Esophagus squamous epithelium (tissue), 5 donors: ENCODE results near the gene TECR. TPM values are rescaled to one million over a fixed set of nuclear protein-coding genes. Genes with fewer than 3 reads are reported as not detected.
A peak's percentile ranks its signal among the peaks of the same experiment; 100 is the strongest.

Experiments used
- DNase-seq: peaks from one replicate; lab custom pipeline; 2025; lab: John Stamatoyannopoulos, UW
- H3K27ac ChIP-seq, 4 donors: fragments of 200-600 bp; sonication (generic); one replicate each; pipeline ENCODE4 v1.5.1; 2016 to 2019; ENCODE audit warnings: mild to moderate bottlenecking in 1 of 4
- H3K27me3 ChIP-seq, 4 donors: fragments of 200-600 bp; sonication (generic); 1 replicate in 3 of 4; 2 replicates in 1 of 4; pipeline versions ENCODE4 v1.5.1 to v1.6.0; 2017 to 2021; ENCODE audit warnings: antibody characterized with exemption in 1 of 4
- H3K36me3 ChIP-seq, 3 donors: fragments of 200-600 bp; sonication (generic); one replicate each; pipeline ENCODE4 v1.5.1; 2016 to 2019
- H3K4me1 ChIP-seq, 3 donors: fragments of 200-600 bp; sonication (generic); one replicate each; pipeline ENCODE4 v1.5.1; 2017 to 2019
- H3K4me3 ChIP-seq, 4 donors: fragments of 200-600 bp; sonication (generic); 1 replicate in 3 of 4; 2 replicates in 1 of 4; pipeline ENCODE4 v1.5.1; 2016 to 2019; ENCODE audit warnings: mild to moderate bottlenecking in 2 of 4, moderate library complexity in 1 of 4
- H3K9me3 ChIP-seq, 3 donors: fragments of 200-600 bp; sonication (generic); one replicate each; pipeline ENCODE4 v1.5.1; 2016 to 2019
- POLR2A ChIP-seq, 4 donors: fragments of 450-650 bp; IDR thresholded peaks; one replicate each; pipeline ENCODE4 v1.6.1; 2017; ENCODE audit warnings: antibody characterized with exemption in 4 of 4, mild to moderate bottlenecking in 4 of 4, moderate library complexity in 3 of 4
- WGBS, 2 donors: methylation state at CpG; one replicate each; pipeline ENCODE4 v1.1.5; 2018; 5-methylcytosine and 5-hydroxymethylcytosine counted together
- intact Hi-C: fragments of 100-400 bp; cut with DNase I; formaldehyde crosslinking; loops from one replicate; pipeline ENCODE4 v1.15.0; 2022
- total RNA-seq, 4 donors: library from RNA; depleted of rRNA; stranded (reverse); fragments of >200 nt; gene quantifications; one replicate each; pipeline ENCODE4 v1.1.0, GENCODE V29; 2016
- TF ChIP-seq, protein P1 (sequence below), 6 experiments: fragments of 450-650 bp in 4 of 6; fragments of 200-600 bp in 2 of 6; sonication (generic) in 2 of 6; IDR thresholded peaks; one replicate each; pipeline ENCODE4 v1.5.1; 2016 to 2019; ENCODE audit warnings: antibody characterized with exemption in 6 of 6, mild to moderate bottlenecking in 4 of 6, moderate library complexity in 4 of 6
- donor health status: DM: yes; HTN: yes; CAD: no.

Gene TECR
- total RNA-seq, 4 donors from 2014 or later, result 130 to 290 (median 190) TPM

DNA sequence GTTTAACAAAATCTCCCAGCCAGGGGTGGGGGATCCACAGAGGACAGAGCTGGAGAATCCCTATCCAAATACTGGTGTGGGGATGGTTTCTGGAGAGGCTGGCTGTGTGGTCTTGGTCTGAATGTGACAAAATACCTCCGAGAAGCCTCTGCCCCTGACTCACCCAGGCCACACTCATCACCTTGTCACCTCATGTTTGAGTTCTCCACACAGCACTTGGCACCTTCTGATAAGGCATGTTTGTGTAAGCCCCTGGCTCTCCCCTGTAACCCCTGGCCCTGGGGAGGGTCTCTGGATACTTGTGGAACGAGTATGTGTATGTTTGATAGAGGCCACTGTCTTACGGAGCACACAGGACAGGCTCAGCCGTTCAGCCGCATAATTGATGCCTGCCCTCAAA is 14.7 kb downstream of the TECR start:
- peaks cover 30 to 78% (median 37%) of the 10 kb centered on the region in 3 donors for H3K4me1 ChIP-seq
- intact Hi-C loops, result no loop called here
- H3K27me3 ChIP-seq, result no peaks in the 10 kb centered on the region

GRCh38 chr19:14544977-14545715 is 15.8 kb downstream of the TECR start:
- H3K4me3 ChIP-seq, result peak overlapping the region in 2 of 4 donors; percentile 4 to 23
- no peaks in the 10 kb centered on the region for H3K27me3 ChIP-seq
- H3K36me3 ChIP-seq, result peaks cover 0 to 44% (median 0%) of the 10 kb centered on the region in 3 donors
- TF ChIP-seq, protein P1, sequence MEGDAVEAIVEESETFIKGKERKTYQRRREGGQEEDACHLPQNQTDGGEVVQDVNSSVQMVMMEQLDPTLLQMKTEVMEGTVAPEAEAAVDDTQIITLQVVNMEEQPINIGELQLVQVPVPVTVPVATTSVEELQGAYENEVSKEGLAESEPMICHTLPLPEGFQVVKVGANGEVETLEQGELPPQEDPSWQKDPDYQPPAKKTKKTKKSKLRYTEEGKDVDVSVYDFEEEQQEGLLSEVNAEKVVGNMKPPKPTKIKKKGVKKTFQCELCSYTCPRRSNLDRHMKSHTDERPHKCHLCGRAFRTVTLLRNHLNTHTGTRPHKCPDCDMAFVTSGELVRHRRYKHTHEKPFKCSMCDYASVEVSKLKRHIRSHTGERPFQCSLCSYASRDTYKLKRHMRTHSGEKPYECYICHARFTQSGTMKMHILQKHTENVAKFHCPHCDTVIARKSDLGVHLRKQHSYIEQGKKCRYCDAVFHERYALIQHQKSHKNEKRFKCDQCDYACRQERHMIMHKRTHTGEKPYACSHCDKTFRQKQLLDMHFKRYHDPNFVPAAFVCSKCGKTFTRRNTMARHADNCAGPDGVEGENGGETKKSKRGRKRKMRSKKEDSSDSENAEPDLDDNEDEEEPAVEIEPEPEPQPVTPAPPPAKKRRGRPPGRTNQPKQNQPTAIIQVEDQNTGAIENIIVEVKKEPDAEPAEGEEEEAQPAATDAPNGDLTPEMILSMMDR (IDR thresholded peaks at IDR 0.05), result no peak
- no peak for TF ChIP-seq POLR2A (IDR thresholded peaks at IDR 0.05)
- 53 to 59% methylated on average over 7 to 18 of the region's 21 CpGs for WGBS, 2 donors
- peaks cover 31 to 84% (median 44%) of the 10 kb centered on the region in 3 donors for H3K4me1 ChIP-seq
- no peak for DNase-seq
- intact Hi-C loops, result no loop called here
- H3K9me3 ChIP-seq, result no peaks in the 10 kb centered on the region
- peak overlapping the region; percentile 79 to 89 (median 84) for H3K27ac ChIP-seq

More for the DNA sequence above, 14.7 kb downstream of the TECR start:
- peaks cover 0 to 46% (median 0%) of the 10 kb centered on the region in 3 donors for H3K36me3 ChIP-seq
- DNase-seq, result no peak
- TF ChIP-seq, protein P1 (IDR thresholded peaks at IDR 0.05), result no peak
- no peak for TF ChIP-seq POLR2A (IDR thresholded peaks at IDR 0.05)
- peak overlapping the region; percentile 52 to 89 (median 84) for H3K27ac ChIP-seq
- no peak overlapping the region for H3K4me3 ChIP-seq
- WGBS, 2 donors, result 79% methylated on average over 4 to 5 of the region's 5 CpGs
- H3K9me3 ChIP-seq, result no peaks in the 10 kb centered on the region

DNA sequence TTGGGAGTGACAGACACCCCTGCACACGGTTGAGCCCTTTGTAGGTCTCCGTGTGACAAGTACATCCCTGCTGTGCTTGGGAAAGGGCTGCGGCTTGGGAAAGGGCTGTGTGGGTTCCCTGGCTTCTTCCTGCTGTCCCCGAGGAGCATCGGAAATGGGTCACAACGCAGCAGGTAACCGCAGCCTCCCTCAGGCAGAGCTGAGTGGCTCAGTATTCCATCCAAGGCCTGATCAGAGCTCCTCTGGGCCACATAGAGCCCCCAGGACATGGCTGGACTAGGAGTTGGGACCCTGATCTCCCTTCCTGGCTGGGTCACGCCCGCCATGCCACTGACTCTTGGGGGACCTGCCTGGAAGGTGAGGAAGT is 16.3 kb downstream of the TECR start:
- TF ChIP-seq, protein P1 (IDR thresholded peaks at IDR 0.05), result no peak
- TF ChIP-seq POLR2A (IDR thresholded peaks at IDR 0.05), result no peak
- H3K27me3 ChIP-seq, result no peaks in the 10 kb centered on the region
- peaks cover 0 to 44% (median 0%) of the 10 kb centered on the region in 3 donors for H3K36me3 ChIP-seq
- DNase-seq, result no peak
- peak overlapping the region; percentile 79 to 89 (median 84) for H3K27ac ChIP-seq
- H3K4me1 ChIP-seq, result peaks cover 36 to 89% (median 49%) of the 10 kb centered on the region in 3 donors
- intact Hi-C loops, result no loop called here
- WGBS, 2 donors, result 70% methylated on average over 2 of the region's 9 CpGs; no CpG with 5 or more reads in 1 of the 2 donors
- no peaks in the 10 kb centered on the region for H3K9me3 ChIP-seq
- peak overlapping the region in 2 of 4 donors; percentile 4 to 23 for H3K4me3 ChIP-seq

GRCh38 chr19:14550201-14550754 is 20.9 kb downstream of the TECR start:
- DNase-seq, result no peak

More at GRCh38 chr19:14550201-14550754, 20.9 kb downstream of the TECR start:
- WGBS, 2 donors, result 33 to 61% methylated on average over 8 to 13 of the region's 15 CpGs
- H3K27ac ChIP-seq, result peak overlapping the region; percentile 79 to 91 (median 86)
- peaks cover 27 to 93% (median 48%) of the 10 kb centered on the region in 3 donors for H3K4me1 ChIP-seq
- intact Hi-C loops, result loop anchor here (10.0 kb wide), 1 partner anchor 45 kb away; no protein-coding TSS in a partner anchor
- H3K9me3 ChIP-seq, result no peaks in the 10 kb centered on the region
- TF ChIP-seq, protein P1 (IDR thresholded peaks at IDR 0.05), result no peak
- TF ChIP-seq POLR2A (IDR thresholded peaks at IDR 0.05), result no peak
- H3K4me3 ChIP-seq, result no peak overlapping the region
- H3K36me3 ChIP-seq, result peaks cover 0 to 52% (median 0%) of the 10 kb centered on the region in 3 donors
- no peaks in the 10 kb centered on the region for H3K27me3 ChIP-seq
